H7 (cell line): ENCODE data around the gene C3orf62. TPM values are rescaled to one million over a fixed set of nuclear protein-coding genes. Genes with fewer than 3 reads are reported as not detected.

Experiments
- DNase-seq: peaks from one replicate; pipeline ENCODE4 v3.0.0; 2012
- H3K27me3 ChIP-seq: 2 replicates; pipeline ENCODE4 v1.6.0; 2011; ENCODE audit warnings: mild to moderate bottlenecking, low read length; ENCODE audit not compliant: control insufficient read depth, insufficient read depth
- H3K36me3 ChIP-seq: replicated peaks from 2 replicates; pipeline ENCODE4 v1.5.1; 2011; ENCODE audit warnings: low read length; ENCODE audit not compliant: control insufficient read depth, insufficient read depth
- H3K4me3 ChIP-seq: 2 replicates; pipeline ENCODE4 v1.5.1; 2011; ENCODE audit warnings: low read depth, mild to moderate bottlenecking, control low read depth, low read length, moderate library complexity; ENCODE audit not compliant: insufficient read depth
- total RNA-seq: library from RNA; depleted of rRNA; stranded (reverse); fragments of >200 nt; shearing (Covaris generic); gene quantifications from 2 replicates; pipeline ENCODE4 v1.2.3, GENCODE V29; 2014

C3orf62 gene
- total RNA-seq, 1 experiment from 2014 or later, result 0.80 TPM

GRCh38 chr3:49279376-49279775 is 2.3 kb upstream of the C3orf62 start:
- Histone ChIP-seq H3K4me3 (no peak overlapping the region), H3K36me3 (peaks cover 16% of the 10 kb centered on the region), H3K27me3 (no peaks in the 10 kb centered on the region)
- no peak for DNase-seq

DNA sequence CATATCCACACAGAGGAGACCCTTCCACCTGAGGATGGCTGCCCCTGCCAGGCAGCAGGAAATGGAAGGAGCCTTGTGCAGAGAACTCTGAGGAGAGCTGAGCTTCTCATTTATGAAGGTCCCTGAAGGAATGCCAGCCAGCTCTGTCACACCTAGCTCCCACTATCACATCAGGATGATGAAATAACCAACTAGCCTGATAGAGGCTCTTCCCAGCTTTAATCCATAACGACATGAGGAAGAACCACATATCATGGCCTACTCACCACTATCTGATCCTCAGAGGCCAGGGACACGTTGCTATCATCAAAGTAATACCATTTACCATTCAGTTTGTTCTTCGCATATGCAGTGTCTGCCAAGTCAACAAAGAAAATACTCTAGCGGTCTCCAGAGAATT is 1.5 kb upstream of the C3orf62 start:
- H3K36me3 ChIP-seq, result peaks cover 8% of the 10 kb centered on the region
- no peak overlapping the region for H3K4me3 ChIP-seq
- H3K27me3 ChIP-seq, result no peaks in the 10 kb centered on the region
- DNase-seq, result no peak

DNA sequence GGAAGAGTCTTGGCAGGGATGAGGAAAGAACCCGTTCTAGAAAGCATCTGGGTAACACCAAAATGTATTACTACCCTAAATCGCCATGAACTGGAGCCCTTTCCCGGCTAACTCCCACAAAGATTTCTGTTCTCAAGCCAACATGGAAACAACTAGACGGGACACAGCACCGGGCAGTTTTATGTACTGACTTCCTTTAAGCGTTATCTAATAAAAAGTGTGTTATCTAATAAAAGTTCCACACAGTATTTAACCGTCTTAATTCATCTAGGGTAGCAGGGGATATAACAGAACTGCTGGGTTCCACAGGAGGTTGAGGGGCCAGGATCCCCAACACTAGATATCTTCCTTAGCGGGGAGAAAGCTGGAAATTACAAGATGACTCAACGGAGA is 347 bp upstream of the C3orf62 start:
- DNase-seq, result no peak
- Histone ChIP-seq H3K36me3 (peaks cover 4% of the 10 kb centered on the region), H3K4me3 (peak overlapping the region; percentile 35), H3K27me3 (no peaks in the 10 kb centered on the region)

- DNase-seq, result no peak
- H3K4me3 ChIP-seq, result no peak overlapping the region
- no peaks in the 10 kb centered on the region for H3K27me3 ChIP-seq
- peaks cover 2% of the 10 kb centered on the region; the same call in 1 of the 2 replicates for H3K36me3 ChIP-seq
These were observed 3.1 kb downstream of the C3orf62 start for GRCh38 chr3:49273825-49274532.

DNA sequence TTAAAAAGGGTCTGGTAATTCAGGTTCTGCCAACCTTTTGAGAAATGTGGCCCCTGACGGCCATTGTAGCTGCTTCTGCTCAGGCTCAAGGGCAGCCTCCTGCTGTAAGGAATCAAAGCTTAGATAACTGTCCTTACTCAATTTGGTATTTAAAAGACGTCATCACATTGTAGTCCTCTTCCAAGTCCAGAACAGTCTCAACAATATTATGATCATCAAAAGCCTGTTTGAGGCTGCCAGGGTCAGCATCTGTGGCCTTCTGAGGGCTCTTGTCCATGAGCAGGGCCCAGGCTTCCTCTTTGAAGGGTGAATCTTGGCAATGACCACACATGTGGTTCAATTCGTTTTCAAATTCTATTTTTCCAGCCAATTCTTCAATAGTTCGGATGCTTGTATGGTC is 6.0 kb downstream of the C3orf62 start:
- no peaks in the 10 kb centered on the region for H3K27me3 ChIP-seq
- H3K4me3 ChIP-seq, result no peak overlapping the region
- H3K36me3 ChIP-seq, result no peaks in the 10 kb centered on the region
- no peak for DNase-seq

DNA sequence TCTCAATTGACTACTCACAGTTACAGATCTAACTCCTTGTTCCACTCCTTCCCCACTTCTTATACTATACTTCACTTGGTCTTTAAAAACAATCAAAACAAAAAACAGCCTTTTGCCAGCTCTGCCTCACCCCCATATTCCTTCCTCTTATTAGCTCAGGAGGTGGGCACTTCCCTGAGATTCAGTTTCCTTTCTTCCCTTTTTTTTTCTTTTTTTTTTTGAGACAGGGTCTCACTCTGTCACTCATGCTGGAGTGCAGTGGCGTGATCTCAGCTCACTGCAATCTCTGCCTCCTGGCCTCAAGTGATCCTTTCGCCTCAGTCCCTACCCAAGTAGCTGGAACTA is 6.9 kb downstream of the C3orf62 start:
- no peak overlapping the region for H3K4me3 ChIP-seq
- DNase-seq, result no peak
- H3K36me3 ChIP-seq, result no peaks in the 10 kb centered on the region

DNA sequence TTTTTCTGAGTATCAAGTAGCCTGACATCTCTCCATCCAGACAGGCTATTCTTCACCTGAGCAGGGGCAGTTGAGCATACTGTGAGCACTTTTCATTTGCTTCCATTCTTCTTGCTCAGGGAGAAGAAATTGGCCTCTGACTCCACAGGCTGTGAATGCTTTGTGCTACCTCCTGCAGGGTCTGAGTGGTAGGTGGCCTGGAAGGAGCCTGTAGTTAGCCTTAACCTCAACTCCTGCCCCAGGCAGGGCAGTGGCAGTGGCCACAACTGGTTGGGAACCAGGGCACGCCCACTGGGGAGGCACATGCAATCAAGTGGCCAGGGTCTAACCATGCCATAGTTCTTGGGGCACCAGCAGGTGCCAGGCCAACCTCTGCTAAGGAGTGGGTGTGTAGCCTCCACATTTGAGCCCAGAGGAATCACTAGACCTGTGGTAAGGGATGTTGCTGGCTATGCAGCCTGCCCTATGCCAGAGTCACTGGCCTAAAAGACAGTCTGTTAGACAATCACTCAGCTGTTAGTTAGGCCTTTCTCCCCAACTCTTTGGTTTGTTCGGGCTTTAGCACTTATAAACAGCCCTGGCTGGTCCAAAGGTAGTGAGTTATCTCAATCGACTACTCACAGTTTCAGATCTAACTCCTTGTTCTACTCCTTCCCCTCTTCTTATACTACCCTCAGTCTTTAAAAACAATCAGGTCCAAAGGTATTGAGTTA is 7.4 kb downstream of the C3orf62 start:
- Histone ChIP-seq H3K36me3 (no peaks in the 10 kb centered on the region), H3K27me3 (no peaks in the 10 kb centered on the region), H3K4me3 (no peak overlapping the region)
- DNase-seq, result no peak

More for the DNA sequence above, 6.9 kb downstream of the C3orf62 start:
- no peaks in the 10 kb centered on the region for H3K27me3 ChIP-seq

- no peak overlapping the region for H3K4me3 ChIP-seq
- no peaks in the 10 kb centered on the region for H3K36me3 ChIP-seq
- no peaks in the 10 kb centered on the region for H3K27me3 ChIP-seq
- DNase-seq, result no peak
These were observed 10.5 kb downstream of the C3orf62 start for GRCh38 chr3:49266410-49267095.

DNA sequence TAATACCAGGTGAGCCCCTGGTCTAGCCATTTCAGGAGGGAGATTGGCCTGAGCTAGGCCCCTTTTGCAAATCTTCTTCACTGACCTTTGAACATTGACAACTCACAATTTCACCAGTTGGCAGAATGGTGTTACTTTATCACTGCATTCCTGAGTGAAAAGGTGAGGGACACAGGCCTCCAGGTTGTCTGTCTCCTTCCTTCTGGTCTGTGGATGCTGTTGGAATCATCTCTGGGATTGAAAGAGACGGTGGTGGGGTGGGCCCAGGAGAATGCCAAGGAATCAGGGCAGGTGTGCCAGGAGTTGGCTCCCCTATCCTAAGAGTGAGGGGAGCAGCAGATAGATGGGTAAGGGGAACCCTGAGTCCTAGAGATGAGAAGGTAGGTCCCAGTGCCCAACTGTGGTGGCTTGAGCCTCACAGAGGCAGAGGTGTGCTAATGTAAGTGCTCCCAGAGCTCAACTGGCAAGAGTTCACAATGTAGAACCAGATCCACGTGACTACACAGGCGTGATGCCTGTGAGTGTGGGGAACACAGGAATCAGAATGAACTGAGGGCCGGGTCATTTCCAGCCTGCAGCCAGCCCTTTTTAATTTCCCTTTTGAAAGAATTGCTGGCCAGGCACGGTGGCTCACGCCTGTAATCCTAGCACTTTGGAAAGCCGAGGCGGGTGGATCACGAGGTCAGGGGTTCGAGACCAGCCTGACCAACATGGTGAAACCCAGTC is 11.2 kb downstream of the C3orf62 start:
- Histone ChIP-seq H3K36me3 (no peaks in the 10 kb centered on the region), H3K27me3 (no peaks in the 10 kb centered on the region), H3K4me3 (no peak overlapping the region)
- DNase-seq, result no peak

- DNase-seq, result no peak
- no peaks in the 10 kb centered on the region for H3K27me3 ChIP-seq
- H3K36me3 ChIP-seq, result no peaks in the 10 kb centered on the region
- H3K4me3 ChIP-seq, result no peak overlapping the region
These were observed 13.7 kb downstream of the C3orf62 start for GRCh38 chr3:49263159-49263889.

DNA sequence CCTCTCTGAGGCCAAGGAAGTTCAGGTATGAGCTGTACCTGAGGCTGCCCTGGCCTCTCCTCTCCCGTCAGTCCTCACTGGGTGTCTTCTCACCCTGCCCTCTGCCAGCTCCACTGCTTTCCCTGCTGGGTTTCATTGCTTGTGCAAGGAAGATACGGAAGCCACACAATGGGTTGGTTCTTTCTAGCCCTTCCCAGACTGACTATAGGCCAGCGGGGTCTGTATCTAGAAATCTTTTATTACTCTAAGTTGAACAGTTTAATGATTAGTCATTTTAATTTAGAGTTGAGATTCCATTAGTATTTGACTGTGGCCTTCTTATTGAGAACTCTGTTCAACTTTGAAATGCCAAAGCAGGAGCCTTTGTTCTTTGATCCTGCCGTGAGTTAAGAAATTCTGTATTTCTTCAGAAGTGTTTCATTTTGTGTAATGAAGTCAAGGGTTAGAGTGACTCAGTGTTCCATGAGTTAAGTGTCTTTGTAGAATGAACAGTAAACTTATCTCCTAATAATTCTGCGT is 16.2 kb downstream of the C3orf62 start:
- no peak for DNase-seq
- no peak overlapping the region for H3K4me3 ChIP-seq
- no peaks in the 10 kb centered on the region for H3K27me3 ChIP-seq
- no peaks in the 10 kb centered on the region for H3K36me3 ChIP-seq

DNA sequence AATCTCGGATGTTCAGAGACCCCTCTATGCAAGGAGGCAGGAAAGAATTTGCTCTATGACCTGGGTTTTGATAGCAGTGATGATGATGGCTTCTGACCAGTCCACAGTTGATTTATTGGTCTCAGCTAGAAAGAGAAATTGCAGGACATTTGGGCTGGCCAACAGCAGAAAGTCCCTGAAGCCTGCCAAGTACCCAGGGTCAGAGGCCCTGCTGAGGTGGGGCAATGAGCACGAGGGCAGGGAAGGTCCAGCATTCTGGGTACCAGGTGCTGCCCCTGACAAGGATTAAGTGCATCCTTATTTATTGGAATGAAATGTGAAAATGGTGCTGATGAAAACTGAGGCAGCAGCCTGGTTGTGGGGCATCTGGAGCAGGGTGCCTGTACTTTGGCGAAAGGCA is 19.8 kb downstream of the C3orf62 start:
- Histone ChIP-seq H3K27me3 (no peaks in the 10 kb centered on the region), H3K36me3 (no peaks in the 10 kb centered on the region), H3K4me3 (no peak overlapping the region)
- DNase-seq, result no peak

DNA sequence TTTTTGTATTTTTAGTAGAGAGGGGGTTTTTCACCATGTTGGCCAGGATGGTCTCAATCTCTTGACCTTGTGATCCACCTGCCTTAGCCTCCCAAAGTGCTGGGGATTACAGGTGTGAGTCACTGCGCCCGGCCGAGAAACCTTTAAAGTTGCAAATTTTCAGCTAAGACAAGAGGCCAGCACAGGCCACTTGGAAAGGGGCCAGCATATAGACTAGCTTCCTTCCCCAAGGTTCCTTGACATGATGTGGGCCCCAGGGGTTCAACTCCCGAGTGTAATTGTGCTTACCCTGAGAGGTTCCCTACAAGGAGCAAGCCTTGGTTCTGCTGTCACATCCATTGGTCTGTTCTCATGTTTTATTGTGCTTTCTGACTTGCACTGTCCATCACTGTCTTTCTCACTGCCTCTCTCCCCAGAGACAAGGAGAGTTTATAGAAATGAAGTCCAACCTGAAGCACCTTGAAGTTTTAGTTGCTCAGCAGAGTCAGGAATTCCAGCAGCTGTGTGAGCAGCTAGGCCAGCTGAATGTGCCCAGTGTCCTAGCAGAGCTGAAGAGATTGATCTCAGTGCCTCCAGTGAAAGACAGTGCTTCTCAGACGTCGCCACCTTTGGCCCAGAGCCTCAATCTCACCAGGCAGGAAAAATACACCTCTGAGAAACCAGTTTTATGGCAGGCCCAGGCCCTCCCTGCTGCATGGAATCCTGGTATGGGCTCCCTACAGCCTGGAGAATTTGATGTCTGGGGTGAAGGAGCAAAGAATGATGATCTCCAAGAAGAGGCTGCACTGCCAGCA is 21.1 kb downstream of the C3orf62 start:
- Histone ChIP-seq H3K27me3 (no peaks in the 10 kb centered on the region), H3K4me3 (no peak overlapping the region), H3K36me3 (no peaks in the 10 kb centered on the region)
- DNase-seq, result no peak
